EH (cell line): Measurements from ENCODE around the gene FNTB.

ENCODE experiments used
- DNase-seq: peaks from one replicate; pipeline ENCODE4 v3.0.0-alpha.2; 2015; ENCODE audit warnings: low read depth

The FNTB gene, protein sequence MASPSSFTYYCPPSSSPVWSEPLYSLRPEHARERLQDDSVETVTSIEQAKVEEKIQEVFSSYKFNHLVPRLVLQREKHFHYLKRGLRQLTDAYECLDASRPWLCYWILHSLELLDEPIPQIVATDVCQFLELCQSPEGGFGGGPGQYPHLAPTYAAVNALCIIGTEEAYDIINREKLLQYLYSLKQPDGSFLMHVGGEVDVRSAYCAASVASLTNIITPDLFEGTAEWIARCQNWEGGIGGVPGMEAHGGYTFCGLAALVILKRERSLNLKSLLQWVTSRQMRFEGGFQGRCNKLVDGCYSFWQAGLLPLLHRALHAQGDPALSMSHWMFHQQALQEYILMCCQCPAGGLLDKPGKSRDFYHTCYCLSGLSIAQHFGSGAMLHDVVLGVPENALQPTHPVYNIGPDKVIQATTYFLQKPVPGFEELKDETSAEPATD

DNA sequence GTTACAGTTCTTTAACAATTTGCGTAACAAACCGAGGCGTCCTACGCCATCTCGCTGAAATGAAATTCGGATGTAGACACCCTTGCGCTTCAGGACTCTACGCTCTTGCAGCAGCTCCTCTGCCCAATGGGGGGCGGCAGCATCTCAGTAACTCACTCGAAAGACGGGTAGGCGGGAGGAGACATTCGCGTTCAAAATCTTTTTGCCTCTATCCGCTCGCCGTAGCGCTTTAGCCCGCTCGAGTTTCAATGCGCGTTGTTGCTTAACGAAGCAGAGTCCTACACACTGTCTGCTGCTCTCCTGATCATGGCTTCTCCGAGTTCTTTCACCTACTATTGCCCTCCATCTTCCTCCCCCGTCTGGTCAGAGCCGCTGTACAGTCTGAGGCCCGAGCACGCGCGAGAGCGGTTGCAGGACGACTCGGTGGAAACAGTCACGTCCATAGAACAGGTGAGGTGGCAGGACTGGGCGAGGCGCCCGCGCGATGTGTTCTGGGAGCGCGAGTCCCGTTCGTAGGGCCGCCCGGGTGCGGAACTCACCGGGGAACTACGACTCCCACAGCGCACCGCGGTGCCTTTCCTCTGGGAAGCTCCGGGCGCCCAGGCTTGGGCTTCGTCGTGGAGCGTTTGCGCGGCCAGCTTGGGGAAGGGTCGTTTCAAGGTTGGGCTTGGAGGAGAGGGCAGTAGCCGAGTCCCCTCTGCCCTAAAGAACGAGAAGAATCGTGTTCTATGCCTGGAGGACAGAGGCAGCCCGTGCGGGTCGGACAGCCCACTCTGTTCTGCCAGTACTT, at the start of gene FNTB:
Gene FNTB (plus strand): TSS at position 248 of the 790 bp plus-strand sequence. CDS start 59 bp downstream, at position 307.
- peak; percentile 97 for DNase-seq

DNA sequence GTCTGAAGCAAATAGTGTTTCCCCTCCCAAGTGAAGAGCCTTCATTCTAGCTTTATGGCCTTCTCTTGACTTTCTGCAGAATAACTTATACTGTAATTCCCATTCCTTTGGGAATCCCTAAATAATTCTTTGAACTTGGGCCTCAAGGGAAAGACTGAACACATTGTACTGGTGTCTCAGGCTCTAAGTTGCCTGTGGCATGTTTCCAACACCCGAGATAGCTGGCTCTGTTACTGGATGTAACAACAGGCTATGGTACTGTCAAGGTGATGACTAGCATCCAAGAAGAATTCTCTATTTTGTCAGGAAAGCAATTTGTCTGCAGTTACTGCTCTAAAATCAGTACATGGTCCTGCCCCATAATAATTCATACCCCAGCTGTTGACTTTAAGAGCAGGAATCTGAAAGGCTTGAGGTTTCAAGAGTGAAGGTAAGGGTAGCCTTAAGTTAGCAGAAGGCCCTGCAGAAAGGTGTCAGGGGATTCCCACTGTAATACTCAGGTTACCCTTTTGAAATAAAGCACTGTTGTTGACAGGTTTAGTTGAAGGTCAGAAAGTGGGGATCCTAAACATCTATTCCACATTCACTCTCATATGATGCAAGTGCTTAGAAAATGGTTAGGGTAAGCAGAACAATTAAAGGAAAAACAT, 49.4 kb upstream of the FNTB start:
- DNase-seq: no peak

DNA sequence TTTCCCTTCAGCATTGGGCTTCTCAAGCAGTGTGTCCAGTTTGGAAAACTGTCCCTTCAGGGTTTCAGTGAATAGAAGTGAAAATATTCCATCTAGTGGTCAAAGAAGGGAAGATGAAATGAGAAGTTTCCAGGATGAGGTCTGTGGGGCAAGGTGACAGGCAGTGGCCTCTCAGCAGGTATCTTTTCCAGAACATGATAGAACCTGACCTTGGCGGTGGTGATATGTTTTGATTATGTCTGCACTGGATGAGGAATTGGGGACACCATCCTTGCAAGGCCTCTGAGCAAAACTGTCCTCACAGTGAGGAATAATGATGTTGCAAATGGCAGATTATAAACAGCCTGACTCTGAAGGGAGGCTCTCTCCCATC, 48.9 kb upstream of the FNTB start:
- peak; percentile 33 for DNase-seq

DNA sequence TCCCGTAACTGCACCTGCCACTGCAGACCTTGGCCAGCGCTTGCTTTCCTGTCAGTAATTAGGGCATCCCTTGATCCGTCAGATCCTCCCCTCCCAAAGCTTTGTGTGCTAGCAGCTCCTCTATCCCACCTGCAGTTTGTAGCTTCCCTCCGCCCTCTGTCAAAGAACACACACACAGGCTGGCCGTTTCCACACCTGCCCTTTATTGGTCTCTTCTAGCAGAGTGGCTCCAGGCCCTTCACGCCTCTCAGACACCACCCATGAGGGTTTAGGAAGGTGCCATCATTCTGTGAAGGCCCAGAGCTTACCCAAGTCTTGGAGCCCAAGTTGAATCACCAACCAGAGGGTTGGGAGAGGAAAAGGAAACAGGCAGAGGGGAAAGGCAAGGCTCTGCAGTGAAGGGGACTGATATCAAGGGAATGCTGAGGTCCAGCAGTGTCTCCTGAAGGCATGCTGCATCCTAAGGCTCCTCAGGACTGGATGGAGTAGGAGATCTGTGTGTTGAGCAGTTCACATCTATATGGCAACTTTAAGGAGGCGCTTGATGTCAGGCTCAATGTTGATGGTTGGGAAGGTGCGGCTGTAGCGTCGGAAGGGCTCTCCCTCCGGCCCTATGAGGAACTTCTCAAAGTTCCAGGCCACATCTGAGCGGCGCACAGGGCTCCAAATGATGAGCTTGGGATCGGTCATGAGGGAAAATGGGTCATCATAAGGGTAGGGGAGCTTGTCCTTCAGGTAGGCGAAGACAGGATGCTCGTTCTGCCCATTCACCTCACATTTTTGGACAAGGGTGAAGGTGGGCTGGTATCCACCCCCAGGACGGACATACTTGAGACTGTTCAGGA, 47.5 kb upstream of the FNTB start:
- DNase-seq: no peak

DNA sequence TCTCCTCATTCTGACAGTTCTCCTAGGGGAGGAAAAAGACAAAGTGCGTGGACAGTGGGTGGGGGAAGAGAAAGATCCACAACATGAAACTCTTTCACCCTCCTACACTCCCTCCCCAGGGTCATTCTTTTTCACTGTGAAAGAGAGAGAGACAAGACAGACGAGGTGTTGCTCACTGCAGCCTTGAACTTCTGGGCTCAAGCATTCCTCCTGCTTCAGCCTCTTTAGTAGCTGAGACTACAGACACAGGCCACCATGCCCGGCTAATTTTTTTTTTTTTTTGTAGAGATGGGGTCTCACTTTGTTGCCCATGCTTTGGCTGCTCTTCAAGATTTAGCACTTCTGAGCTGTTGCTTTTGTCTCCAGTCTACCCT, 46.9 kb upstream of the FNTB start:
- DNase-seq: no peak

DNA sequence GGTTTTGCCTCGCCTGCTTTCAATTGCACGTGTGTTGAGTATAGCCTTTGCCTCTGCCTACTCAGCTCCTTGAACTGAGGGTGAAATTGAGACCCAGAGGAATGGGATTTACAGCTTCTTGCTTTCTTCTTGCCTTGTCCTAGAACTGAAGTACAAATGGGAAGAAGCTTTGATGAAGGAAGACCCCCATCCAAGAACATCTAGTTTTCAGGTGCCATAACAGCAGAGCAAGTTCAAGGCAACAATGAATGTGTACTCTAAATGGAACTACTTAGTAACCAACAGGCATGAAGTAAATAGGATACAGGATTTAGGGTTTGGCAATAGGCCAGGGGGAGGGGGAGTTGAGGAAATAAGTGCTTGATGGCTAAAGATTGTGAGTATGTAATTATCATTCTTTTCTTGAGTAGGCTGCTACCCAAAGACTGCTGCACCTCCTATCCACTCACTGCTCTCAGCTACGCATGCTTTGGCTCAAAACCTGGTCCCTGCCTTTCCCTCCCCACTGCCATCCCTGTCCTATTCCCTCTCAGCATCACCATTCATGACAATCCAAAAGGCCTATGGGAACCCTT, 46.3 kb upstream of the FNTB start:
- DNase-seq: no peak

DNA sequence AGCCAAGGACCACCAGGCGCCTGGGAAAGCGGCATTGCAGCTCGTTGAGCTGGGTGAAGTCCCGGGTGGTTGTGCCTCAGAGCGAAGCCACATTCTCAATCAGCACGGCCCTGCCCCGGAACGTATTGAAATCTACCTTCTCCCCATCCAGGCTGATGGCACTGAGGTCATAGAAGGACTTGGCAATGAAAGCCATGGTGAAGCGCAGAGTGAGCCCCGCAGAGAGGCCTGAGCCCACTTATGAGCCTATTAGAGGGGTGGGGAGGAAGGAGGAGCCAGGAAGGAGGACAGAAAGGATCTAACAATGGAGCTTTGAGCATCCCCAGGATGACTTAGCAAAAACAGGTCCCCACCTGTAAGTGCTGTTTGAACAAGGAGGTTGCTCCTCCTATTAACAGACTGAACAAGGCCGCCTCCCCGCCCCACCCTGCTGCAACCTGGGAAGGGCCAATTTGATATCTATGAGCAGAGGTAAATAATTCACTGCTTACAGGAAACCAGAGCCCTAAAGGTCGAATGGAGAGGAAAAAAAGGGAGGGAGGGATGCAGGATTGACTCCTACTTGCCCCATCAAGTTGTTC, 44.1 kb upstream of the FNTB start, which contains the start of gene GPX2:
Gene GPX2 (minus strand): TSS at position 215 of the 581 bp plus-strand sequence. CDS start 19 bp downstream, at position 196.
- DNase-seq: no peak

DNA sequence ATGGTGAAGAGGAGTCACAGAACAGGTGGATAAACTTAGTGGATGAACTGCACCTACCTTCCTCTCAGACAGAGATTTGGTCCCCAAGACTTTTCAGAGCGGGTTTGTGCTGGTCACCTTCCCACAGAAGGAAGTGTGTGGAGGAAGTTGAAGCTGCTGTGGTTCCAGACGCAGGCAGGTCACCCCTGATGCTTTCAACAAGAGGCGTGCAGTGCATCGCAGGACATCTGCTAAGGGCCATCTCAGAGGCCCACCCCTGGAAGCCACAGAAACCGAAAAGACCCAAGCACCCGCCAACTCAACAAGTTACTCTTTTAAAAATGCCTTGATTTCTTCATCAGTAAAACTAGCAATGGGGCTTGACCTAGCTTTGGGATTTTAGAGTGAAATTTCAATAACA, 43.1 kb upstream of the FNTB start:
- no peak for DNase-seq

DNA sequence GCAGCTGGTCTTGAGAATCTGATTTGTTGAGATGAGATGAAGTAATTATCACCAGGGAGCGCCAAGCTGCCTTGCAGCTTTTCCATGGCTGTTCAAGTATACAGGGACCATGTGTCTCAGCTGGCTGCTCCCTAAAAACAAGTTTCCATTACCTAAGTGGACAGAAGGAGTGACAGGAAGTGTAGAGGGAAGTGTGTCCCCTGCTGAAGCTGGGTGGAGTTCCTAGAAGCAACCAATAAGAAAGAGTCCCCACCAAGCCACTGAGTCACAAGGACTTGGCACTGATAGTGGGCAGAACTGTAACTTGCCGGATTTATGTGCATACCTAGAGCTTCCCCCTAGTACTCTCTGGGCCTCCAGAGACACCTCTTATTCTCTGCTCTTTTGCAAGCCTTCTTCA, 42.7 kb upstream of the FNTB start:
- no peak for DNase-seq

DNA sequence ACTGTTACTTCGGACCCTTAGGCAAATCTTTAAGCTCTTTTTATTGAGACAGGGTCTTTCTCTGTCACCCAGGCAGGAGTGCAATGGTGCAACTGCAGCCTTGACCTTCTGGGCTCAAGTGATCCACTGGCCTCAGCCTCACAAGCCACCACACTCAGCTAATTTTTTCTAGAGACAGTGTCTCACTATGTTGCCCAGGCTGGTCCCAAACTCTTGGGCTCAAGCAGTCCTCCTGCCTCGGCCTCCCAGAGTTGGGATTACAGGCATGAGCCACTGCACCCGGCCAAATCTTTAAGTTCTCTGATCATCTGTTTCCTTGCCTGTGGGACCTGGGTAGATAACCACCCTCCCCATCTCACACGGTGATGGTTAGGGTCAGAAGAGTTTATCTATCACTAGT, 41.8 kb upstream of the FNTB start:
- no peak for DNase-seq

DNA sequence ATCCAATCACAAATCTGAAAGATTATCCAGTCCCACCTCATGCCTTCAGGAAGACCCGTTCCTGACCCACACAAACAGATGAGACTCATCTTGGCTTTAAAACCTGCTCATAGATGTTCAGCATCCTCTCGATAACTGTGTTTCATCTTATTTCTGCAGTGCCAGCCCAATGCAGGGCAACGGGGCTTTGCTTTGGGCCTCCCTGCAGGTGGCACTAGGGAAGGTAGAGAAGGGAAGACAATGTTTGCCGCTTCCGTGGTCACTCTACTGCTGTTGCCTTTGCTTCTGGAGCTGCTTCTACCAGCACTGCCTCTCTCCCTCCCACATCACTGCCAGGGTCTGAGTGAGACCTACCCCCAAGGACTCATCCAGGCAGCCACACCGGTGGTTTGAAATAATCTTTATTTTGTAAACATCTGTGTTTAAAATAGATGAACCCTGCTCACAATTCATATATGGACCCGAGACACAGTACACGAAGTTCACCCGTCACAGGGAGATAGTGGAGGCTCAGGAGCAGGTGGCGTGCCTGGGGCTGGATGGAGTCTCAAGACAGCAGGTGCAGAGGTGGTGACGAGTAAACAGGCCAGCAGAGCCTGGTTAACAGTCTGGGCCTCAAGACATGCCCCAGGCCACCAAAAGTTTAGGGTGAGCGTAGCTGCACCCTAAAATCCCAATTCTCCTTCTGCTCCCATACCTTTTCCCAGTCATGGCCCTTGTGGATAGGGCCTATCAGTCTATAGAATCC, 41.1 kb upstream of the FNTB start:
- DNase-seq: no peak

DNA sequence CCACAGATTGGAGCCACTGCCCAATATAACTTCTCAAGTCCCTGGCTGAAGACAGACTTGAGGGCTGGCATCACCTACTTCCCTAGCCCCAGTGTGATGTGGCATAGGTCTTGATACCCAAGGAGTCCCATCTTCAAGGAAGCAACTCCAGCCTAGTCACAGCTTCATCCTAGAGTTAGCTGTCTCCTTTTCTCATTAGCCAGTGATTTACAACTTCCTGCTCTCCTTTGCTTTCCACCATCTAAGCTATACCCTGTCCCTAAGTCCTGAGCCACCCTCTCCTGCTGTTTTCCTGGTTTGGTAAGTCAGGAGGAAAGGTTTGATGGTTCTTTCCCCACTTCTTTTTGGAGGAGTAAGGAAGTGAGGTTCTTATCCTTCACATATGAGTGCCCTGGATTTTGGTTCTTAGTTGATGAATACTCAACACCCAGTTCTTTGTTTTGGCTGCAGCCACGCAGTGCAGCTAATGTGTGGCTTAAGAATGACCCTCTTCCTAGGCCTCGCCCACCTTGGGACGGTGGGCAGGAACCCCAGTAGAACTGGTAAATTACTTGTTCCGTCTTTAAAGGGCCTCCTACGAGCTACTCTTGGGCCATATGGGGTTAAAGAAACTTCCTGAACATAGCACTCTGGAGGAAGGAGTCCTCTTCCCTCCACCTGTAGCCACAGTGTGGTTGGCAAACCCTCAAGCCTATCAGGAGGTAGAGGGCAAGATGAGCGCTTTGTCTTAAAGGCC, 40.2 kb upstream of the FNTB start:
- peak; percentile 9 for DNase-seq

DNA sequence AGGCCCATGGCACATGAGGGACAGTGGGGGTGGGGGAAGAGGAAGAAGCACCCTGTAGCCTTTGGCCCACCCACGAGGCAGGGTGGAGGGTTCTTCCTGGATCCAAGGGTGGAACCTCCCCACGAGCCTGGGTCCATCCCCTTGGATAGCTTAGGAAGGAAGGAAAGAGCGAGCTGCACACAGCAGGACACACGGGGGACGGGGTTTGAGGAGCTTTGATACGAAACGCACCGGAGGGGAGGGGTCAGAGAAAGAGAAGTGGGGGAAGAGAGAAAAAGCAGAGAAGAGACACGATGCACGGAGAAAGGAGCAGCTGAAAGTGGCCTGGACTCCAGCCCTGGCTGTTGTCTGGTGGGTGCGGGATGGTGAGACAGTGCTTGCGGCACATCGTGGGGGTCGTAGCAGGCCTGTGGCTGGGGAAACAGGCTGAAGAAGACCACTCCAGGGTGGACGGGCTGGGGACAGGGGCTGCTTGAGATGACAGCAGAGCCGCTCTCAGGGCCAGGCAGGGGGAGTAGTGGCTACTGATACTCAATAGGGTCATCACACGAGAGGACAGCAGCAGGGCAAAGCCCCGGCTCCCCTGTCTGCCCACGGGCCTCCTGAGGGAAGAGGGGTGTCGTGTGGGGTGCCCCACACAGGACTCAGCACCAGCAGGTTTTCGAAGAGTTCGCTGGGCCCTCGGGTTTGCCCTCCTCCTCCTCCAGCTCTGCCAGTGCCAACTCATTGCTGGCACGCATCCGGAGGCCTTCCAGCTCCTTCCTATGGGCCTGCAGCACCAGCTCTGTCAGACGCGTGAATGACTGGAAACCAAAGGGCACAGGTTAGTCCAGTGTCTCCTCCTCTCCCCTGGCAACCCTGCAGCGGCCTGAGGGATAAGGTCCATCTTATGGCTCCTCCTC, 38.7 kb upstream of the FNTB start:
- DNase-seq: no peak

DNA sequence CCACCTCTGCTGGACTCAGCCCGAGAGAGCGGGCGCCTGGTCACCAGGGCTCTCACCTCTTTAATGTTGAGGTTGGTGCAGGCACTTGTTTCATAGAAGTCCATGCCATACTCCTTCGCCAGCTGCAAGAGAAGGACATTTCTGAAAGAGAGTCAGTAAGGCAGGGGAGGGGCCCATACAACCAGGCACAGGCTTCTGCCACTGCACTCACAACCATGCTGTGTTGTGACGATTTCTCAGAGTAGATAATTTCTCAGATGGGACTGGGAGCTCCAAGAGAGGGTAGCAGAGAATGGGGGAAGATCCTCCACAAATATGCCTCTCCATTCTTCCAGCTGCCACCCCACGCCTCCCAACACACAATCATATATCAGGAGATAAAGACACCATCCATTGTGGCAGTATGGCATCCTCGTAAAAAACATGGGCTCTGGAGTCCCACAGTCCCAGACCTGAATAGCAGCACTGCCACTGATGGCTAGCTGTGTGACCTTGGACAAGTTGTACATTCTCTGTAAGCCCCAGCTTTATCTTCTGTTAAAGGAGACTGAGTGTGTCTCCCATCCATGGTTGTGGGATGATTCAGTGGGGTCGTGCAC, 38.0 kb upstream of the FNTB start:
- no peak for DNase-seq

DNA sequence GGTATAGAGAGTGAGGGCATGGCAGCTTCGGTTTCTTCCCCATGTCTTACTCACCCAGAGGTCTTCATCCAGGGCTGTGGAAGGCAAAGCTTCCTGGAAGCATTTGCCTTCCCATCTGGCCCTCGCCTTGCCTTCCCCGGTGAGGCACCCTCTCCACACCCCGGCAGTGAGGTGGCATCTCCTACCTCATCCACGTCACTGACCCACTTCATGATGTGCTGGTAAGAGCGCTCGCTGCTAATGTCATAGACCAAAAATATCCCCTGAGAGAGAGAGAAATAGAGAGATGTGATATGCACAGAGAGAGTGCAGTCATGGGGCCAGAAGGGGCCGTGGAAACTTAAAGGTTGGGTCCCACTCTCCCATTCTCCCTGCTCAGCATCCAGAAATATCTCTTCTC, 35.8 kb upstream of the FNTB start:
- DNase-seq: no peak

DNA sequence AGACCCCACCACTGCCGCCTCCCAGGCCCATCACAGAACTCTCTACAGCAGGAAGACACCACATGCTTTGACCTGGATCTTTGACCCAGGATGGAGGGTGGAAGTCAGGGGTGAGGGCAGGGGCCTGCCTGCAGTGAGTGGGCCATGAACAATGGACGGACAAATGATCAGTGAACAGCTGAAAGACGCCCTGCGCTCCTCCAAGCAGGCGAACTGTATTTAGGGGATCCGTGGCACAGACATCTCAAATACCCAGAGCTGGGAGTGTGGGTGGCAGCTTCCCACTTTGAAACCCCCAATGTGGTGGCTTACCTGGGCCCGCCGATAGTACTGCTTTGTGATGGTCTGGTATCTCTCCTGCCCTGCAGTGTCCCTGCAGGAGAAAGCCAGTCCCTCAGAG, 35.4 kb upstream of the FNTB start:
- DNase-seq: no peak

DNA sequence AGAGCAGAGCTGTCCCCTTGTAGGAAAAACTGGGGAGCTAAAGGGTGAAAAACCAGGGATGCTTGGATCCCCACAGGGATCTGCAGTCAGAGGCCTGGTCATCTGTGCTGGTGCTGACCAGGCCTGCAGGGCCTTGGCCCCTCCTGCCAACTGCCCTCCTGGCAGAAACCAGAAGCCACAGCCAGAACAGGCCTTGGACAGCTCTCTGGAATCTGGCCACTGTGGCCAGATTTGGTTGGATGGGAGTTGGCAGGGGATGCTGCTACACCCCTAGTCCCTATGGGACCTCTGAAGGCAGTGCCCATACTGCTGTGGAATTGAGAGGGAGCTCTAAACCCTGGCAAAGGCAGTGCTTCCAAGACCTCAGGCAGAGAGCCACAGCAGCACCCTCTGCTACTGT, 35.0 kb upstream of the FNTB start:
- DNase-seq: no peak

DNA sequence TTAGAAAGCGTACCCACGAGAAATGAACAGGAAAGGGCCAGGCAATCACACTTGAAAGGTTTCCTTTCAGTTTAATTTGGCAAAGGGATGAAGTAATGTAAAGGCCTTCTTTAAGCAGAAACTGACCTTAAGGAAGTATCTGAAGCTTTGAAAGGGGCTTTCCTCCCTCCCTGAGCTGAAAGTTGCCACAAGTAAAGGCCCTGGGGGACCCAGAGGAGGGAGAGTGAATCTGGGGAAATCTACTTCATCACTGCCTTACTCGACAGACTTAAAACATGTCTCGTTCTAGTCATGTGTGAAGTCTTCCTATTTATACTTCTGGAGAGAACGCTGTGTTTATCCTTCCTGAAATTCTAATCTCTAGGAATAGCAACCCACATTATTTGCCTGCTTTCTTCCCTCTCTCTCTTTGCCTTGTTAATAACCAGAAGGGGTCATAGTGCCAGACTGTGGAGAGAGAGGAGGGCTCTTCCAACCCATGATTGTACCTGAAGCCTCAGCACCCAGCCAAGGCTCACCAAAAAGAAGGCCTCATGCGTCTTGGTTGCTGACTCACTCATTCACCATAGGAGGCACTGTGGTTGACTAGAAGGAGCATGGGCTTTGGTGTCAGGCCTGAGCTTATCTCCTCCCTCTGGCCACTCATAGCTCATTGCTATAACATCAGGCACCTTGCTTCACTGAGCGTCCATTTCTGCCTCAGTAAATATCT, 33.9 kb upstream of the FNTB start:
- no peak for DNase-seq
